ENCODE data around the gene CACNB2. TPM values are rescaled to one million over a fixed set of nuclear protein-coding genes. Genes with fewer than 3 reads are reported as not detected.

Gene CACNB2
- total RNA-seq, 2 experiments from 2014 or later: not detected

DNA sequence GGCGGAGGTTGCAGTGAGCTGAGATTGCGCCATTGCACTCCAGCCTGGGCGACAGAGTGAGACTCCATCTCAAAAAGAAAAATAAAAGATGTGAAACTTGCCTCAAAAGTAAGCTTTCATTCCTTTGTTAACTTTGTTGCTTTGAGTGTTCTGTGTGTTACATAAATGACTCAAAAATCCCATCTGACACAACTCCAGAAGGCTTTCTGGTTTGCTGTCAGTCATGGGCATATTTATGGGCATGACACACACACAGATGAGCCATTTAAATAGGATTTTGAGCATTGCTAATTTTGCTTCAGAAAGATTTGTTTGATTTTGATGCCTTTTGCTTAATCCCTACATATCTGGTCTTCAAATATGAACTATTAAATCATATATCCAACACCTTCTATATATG is 82.6 kb downstream of the CACNB2 start:
- ChIA-PET POLR2A (no interaction called here), CTCF (no interaction called here)

DNA sequence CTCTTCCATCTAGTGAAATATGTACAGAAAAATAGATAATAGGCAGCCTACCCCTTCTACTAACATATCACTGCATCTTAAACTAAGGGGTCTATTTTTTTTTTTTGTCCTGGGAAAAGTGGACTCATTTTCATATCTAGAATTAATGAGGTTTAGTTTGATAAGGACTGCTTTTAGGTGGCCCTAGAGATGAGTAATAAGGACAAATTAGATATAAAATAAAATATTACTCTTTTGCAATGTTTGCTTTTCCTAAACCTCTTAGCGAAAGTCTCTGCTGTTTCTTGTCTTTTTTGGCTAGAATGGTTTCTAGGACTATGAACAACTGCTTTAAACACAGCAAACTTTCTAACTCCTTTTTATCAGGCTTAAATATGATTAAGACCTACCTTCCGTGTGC is 83.7 kb downstream of the CACNB2 start:
- CTCF ChIA-PET: no interaction called here
- POLR2A ChIA-PET: no interaction called here

DNA sequence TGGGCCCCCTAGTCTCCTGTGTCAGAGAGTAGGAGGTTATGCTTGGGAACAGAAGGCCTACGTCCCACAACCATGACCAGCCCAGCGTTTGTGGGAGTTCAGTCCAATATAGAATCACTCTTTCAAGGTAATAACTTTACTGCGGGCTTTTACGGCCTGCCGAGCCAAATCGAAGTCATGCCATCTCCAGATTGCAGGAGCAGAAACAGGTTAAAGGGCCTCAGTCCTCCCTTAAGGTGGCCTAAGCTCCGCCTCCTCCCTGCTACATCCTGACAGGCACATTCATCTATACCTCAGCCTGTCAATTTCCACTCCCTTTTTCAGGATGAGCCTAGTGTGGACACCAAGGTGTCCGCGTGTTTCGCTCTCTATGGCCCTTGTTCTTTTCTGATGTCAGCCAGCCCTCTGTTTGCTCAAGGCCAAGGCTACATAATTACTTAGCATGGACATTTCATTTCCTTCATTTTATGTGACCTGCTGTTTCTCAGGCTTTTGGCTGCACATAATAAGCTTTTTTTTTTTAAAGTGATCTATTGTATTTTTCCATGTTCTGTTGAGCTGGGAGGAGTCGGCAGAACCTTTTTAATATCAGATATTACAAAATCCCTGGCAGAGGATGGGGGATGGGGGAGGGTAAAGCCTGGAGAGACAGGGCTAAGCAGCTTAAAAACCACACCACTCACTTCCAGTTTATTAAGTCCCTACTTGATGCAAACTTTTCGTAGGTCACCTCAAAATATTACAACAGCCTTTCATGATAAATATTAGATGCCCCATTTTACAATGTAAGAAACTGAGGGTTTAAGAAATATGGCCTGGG is 84.6 kb downstream of the CACNB2 start:
- ChIA-PET POLR2A (no interaction called here), CTCF (no interaction called here)

DNA sequence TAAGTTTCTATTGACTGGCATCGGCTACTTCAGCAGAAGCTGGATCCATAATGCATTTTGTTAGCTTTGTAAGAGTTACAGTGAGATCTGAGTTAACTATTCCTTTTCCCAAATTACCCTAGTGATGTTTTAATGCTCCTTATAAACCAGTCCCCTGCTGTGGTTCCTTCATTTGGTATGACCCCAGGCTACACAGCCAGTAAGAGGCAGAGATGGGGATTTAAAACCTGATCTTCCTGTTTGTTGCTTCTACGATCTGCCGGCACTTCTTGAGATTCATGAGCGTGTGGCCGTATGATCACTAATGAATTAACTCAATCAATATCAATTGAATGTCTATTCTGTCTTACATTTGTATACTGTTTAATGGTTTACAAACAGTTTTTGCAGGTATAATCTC is 86.1 kb downstream of the CACNB2 start:
- POLR2A ChIA-PET: no interaction called here
- CTCF ChIA-PET: no interaction called here

DNA sequence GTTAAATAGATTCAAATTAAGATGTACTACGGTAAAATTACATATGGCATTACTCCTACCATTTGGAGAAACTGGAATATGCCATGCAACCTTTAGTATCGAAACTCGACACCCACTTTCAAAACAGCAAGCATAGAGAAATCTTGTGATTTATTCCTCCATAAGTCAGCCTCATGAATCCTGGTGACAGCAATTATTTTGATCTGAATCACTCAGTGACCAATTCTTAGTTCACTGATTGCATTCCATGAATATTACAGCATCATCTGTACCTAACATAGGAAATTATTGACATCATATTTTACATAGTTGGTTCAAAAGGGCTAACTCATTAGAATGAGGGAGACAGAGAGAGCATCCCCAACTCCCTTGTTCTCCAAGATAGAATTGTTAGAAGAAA is 89.6 kb downstream of the CACNB2 start:
- CTCF ChIA-PET: no interaction called here
- POLR2A ChIA-PET: no interaction called here

DNA sequence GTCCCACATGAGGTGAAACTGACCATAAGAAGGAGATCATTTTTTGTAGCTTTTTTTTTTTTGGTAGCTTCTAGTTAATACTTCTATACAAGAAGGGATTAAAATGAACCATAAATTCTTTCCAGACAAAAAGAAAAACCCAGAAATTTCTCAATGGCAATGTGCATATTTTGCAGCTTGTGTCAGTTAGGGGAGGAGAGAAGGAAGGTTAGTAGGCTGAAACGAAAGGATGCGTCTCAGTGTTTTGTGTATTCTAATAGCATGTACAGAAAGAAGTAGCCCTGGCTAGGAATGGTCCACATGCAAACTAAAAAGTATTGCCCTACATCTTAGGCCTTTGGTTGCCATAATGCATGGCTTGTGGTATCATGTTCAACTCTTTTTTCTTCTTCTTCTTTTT is 90.6 kb downstream of the CACNB2 start:
- ChIA-PET POLR2A (no interaction called here), CTCF (no interaction called here)

DNA sequence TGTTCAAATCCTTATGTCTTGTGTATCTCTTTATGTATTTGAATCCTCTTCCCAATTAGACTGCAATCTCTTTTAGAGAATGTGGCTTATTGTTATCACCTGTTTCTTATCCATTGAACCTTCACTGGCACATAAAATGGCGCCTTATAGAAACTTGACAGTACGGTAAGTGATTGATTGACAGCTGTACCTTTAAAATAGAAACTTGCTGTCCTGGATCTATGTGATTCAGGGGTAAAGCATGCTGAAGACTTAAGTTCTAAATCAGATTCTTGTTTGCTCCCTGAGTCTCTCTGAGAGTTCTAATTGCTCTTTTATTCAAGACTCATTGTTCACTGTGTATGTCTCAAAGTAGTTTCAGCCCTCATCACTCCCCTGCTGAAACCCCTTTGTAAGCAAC is 91.3 kb downstream of the CACNB2 start:
- ChIA-PET POLR2A (no interaction called here), CTCF (no interaction called here)

DNA sequence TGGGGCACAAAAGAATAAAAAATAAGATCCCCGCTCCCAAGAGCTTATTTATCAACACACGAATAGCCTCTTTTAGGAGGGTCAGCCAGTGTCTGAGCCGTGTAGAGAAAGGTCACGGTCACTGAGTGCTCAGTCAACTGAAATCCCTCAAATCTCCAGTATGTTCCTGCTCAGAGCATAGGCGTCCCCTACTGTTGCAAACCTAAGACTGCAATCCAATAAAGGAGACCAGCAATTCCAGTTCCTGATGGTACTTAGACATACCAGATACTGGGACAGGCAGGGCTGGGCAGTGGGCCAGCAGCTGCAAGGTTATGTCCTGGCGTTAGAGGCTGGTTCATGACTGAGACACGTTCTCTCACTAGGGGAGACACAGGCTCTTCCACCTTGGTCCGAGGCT is 93.6 kb downstream of the CACNB2 start:
- ChIA-PET CTCF (no interaction called here), POLR2A (no interaction called here)

DNA sequence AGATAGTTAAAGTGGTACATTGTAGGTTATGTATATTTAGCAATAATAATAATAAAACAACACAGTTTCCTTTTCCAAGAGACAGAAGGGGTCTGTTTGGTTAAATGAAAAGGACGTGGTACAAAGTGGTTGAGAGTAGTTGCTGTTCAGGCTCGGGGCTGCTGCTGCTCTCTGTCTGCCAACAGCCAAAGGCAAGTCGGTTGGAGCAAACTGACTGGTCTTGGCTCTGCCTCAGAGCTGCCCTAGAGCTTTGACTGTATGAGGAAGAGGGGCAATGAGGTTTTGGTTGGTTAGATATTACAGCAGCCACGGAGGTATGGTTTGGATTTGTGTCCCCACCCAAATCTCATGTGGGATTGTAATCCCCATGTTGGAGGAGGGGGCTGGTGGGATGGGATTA is 95.3 kb downstream of the CACNB2 start:
- ChIA-PET CTCF (no interaction called here), POLR2A (no interaction called here)

DNA sequence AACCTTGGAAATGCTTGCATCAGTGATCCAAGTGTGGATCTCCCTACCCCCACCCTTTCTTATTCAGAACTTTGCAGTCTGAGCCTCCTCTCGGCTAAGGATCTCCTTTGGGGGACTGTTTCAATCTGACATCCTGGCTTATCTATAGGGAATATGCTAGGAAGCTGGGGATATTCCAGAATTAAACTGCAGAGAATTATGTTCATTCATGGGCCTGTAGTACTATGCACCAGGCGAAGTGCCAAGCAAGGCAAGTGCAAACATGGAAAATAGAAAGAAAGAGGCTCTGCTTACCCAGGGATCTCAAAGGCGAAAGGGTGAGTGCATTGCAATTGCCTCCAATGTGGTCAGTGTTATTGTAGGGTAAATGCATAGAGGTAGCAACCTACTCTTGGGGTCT is 96.5 kb downstream of the CACNB2 start:
- ChIA-PET CTCF (no interaction called here), POLR2A (no interaction called here)

DNA sequence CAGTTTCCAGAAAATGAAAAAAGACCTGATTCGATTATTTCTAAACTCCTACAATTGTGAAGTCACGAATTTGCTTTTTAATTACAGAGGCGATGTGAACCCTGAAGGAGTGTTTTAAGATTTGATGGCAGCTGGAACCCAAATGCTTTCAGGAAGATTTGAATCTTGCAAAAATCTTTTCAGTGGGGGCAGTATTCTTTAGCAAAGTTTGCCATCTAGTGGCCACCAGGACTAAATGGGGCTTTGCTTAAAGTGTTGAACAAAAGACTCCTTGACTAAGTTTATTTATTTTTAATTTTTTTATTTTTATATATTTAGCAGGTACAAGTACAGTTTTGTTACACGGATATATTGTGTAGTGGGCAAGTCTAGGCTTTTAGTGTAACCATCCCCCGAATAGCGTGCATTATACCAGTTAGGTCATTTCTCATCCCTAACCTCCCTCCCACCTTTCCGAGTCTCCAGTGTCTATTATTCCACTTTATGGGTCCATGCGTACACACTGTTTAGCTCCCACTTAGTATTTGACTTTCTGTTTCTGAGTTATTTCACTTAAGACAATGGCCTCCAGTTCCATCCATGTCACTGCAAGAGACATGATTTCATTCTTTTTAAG is 98.8 kb downstream of the CACNB2 start:
- POLR2A ChIA-PET: no interaction called here
- CTCF ChIA-PET: no interaction called here

DNA sequence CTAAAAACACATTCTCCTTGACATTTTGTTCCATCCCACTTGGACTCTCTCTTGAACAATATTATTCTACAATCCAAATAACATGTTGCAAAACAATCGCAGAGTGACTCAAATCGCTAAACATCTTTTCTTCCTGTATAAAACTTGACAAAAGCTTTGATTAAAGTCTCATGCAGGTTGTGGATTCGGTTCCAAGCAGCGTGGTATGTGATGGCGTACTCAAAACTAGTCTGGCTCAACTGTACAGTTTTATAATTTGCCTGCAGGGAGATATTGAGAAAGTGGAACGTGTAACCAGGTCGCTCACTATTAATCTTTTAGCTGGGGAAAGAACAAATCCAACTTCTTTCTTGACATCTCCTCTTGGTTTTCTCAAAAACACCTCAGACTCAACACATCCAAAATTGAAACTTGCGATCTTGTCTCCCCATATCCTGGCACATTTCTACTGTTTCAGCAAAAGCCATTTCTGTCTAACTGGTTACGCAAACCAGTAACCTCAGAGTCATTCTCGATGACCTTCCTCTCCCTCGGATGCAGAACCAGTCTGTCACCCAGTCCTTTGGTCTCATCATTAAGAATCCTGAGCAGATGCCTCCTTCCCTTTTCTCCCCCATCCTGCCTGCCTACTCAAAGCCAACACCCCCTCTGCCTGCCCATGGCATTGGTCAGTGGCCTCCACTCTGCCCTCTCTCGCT is 100.1 kb downstream of the CACNB2 start:
- CTCF ChIA-PET: no interaction called here
- POLR2A ChIA-PET: no interaction called here

DNA sequence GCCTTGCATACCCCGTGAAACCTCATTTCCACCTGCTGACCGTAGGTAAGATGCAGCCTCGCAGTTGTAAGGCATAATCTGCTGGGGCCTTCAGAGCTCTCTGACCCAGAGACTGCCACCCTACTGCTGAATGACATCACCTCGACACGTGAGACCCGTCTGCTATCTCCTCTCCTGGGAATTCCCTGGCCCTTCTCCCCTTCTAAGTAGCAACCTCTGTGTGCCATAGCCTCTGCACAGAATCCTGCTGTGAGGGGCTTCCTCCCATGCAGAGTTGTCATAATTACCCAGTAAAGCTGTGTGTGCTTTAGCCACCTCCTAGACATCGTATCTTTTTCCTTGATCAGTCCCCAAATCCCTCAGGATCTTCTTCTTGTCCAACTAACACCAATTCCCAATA is 106.7 kb downstream of the CACNB2 start:
- POLR2A ChIA-PET: no interaction called here
- CTCF ChIA-PET: no interaction called here

DNA sequence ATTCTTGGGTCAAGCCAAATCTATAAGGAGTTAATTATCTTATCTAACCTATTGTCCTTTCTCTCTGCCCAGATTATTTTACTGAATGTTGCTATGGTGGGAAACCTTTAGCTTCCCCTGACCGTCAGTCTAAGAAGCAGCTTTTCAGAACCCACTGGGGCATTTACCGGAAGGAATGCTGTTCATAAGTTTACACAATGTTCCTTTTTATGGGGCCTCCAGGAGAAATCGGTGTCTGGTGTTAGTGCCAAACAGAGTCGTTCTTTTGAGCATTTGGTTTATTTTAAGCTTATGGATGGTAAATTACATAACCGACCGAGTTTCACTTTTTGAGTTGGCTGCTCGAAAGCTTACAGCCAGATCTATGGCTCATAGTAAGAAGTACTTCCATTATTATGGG is 111.9 kb downstream of the CACNB2 start:
- CTCF ChIA-PET: no interaction called here
- POLR2A ChIA-PET: no interaction called here

DNA sequence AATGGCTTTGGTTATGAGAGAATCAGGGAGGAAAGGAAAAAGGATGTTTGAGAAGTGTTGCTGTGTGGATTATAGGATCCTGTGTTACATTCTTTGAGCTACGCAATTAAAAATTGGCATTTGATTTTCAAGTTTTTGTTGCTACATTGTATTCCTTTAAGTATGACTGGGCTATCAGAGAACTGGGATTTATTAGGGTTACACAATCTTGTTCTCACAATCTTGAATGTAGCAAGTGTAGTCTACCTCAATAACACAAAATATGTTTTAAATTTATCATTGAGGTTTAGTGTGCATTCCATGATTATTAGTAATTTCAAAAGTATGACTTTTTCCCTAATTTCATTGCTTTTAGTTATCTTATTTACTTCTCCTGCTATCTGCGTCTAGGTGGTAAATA is 113.9 kb downstream of the CACNB2 start:
- CTCF ChIA-PET: no interaction called here
- POLR2A ChIA-PET: no interaction called here

DNA sequence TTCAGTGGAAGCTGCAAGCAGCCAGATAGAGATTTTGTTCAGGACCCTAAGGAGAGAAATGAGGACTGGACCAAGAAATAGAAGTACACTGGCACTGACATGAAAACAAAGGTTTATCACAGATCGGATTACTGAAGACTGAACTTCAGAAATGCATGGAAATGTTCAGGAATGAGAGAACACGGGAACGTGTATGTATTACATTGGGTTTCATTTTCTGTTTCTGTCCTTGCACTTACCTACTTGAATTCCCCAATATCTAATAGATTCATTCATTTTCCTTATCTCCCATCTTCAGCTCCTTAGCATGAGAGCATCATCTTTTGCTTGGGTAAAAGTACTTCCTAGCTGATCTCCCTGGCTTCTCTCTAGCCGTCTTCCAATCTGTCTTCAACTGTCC is 114.5 kb downstream of the CACNB2 start:
- CTCF ChIA-PET: no interaction called here
- POLR2A ChIA-PET: no interaction called here

DNA sequence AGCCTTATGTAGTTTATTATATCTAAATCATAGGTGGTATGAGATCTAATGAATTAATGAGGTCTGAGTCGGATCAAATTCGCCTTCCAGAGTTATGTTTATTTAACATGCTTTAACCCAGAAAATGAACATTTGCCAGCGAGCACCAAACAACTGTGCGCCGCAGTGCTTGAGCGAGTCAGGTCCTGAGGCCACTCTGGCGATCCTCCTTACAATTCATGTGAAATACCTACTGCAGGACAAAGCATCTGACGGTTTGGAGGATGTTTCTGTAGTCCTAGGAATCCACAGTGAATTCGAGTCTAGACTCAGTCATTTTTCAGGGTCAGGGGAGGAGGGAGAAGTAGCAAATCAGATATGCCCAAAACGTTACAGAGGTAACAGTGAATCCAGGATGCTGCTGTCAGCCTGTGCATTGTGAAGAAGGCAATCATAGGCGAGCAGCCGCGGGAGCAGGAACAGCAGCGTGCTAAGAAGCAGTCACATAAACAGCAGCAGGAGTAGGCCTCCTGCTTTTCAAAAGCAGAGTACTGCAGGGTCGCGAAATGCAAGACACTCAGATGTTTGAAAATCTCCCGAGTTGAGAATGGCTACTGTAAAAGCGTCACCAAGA is 120.2 kb downstream of the CACNB2 start:
- CTCF ChIA-PET: no interaction called here
- POLR2A ChIA-PET: no interaction called here

DNA sequence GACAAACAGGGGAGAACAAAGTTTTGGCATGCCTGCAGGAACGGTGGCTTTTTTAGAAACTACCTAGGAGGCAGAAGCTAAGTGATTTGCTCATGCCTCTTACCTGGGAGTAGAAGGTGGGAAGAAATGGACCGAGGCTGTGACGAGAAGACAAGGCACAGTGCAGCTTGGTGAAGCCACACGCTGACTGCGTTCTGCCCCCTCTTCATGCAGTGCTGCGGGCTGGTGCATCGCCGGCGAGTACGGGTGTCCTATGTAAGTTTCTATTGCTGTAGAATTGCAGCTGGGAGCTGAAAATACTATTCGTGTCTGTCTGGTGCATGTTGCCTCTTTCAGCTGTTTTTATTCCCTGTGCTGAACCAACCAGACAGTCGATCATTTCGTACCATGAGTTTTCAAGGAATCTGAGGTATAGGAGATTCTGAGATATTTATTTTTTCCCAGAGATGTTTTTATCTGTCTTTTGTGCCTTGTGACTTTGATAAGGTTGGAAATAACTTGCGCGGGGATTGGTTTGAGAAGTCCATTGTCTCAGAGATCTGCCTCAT is 120.9 kb downstream of the CACNB2 start:
- POLR2A ChIA-PET: no interaction called here
- CTCF ChIA-PET: interaction anchor here (0.6 to 0.7 kb wide), 2 partner anchors 15 to 315 kb away, joined by 3 to 4 read pairs; no protein-coding TSS in a partner anchor

DNA sequence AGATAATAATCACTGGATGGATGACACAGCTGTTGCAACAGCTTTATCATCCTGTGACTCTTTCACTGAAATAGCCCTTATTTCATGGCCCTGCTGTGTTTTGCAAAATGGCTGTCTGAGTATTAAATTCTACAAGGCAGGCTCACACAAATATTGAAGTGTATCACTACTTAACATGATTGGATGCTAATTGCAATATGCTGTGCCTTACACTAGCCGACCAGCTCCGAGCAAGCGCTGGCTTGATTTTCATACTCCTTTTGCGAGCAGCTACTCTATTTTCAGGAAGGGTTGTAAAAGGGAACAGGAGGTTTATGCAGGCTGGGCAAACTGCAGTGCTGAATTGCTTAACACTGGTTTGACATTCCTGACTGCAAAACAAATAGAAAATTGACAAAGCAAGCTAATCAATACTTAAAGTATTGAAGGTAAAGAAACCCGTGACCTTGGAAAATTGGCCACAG is 121.6 kb downstream of the CACNB2 start:
- CTCF ChIA-PET: no interaction called here
- POLR2A ChIA-PET: no interaction called here

DNA sequence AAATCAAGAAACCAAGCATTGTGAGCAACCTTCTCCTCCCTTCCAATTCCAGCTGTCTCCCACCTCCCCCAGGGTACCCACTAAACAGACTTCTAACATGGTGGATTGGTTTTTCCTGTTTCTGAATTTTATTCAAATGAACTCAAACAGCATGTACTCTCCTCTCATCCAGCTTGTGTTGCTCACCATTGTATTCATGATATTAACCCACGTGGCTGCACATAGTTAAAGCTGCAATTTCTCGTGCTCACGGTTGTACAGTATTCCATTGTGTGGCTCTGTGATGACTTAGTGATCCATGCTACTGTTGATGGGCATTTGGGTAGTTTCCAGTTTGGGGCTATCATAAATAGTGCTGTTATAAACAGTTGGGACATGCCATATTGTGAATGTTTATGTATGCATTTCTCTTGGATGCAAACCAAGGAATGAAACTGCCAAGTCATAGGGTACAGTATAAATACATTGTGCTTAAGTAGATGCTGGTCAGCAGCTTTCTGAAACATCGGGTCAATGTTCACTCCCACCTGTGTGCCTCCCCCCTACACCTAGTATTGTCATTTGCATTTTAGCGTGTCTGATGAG is 124.3 kb downstream of the CACNB2 start:
- CTCF ChIA-PET: no interaction called here
- POLR2A ChIA-PET: no interaction called here

DNA sequence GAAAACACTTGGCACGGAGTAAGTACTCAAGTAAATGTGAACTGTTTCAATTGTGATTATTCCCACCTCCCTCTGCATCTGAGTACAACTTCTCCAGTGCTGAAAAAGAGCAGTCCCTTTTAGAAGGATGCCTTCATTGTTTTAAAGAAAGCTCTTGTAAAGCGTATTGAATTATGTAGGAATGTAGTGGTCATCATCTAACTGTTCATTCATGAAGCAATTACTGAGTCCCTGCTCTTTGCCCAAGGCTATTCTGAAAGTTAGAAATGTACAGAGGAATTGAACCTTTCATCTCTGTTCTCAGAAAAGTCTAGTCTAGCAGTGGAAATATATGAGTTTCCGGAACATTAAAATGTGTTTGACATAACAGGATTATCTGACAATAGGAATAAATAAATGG is 127.8 kb downstream of the CACNB2 start:
- CTCF ChIA-PET: no interaction called here
- POLR2A ChIA-PET: no interaction called here
